GM21717 (cell line): ENCODE measurements around the gene DR1.
A peak's percentile ranks its signal among the peaks of the same experiment; 100 is the strongest.
"Not testable (repeated sequence)": the region's sequence is repeated elsewhere in the genome, so short reads cannot be mapped to it uniquely, and the experiment has no call there.

ENCODE experiments used
- ATAC-seq: cut with Tn5 transposase; IDR thresholded peaks from one replicate; pipeline ENCODE4 v1.9.1; 2021; ENCODE audit warnings: mild to moderate bottlenecking, moderate library complexity; ENCODE audit not compliant: unreplicated experiment

The DR1 gene

GRCh38 chr1:93339171-93339697 lies 6.5 kb upstream of the DR1 start:
- no peak for ATAC-seq

- ATAC-seq: no peak
These were observed 5.6 kb upstream of the DR1 start for GRCh38 chr1:93340090-93340489.

- no peak for ATAC-seq
These were observed 1.2 kb upstream of the DR1 start for GRCh38 chr1:93344484-93344883.

GRCh38 chr1:93344886-93345632 lies 648 bp upstream of the DR1 start:
- no peak for ATAC-seq

GRCh38 chr1:93346421-93346993 lies 800 bp downstream of the DR1 start:
- ATAC-seq: peak; percentile 24

GRCh38 chr1:93347334-93347899 lies 1.7 kb downstream of the DR1 start:
- no peak for ATAC-seq

- no peak for ATAC-seq
These were observed 2.5 kb downstream of the DR1 start for GRCh38 chr1:93348104-93348728.

GRCh38 chr1:93349231-93350135 lies 3.8 kb downstream of the DR1 start:
- no peak for ATAC-seq

GRCh38 chr1:93350322-93350721 lies 4.6 kb downstream of the DR1 start:
- no peak for ATAC-seq

GRCh38 chr1:93350875-93351274 lies 5.2 kb downstream of the DR1 start:
- no peak for ATAC-seq

GRCh38 chr1:93351346-93351745 lies 5.6 kb downstream of the DR1 start:
- not testable (repeated sequence) for ATAC-seq

GRCh38 chr1:93352376-93352775 lies 6.7 kb downstream of the DR1 start:
- no peak for ATAC-seq

- ATAC-seq: no peak
These were observed 7.6 kb downstream of the DR1 start for GRCh38 chr1:93353286-93353685.

GRCh38 chr1:93354749-93355148 lies 9.0 kb downstream of the DR1 start:
- ATAC-seq: no peak

- no peak for ATAC-seq
These were observed 11.5 kb downstream of the DR1 start for GRCh38 chr1:93357242-93357641.

GRCh38 chr1:93358293-93358692 lies 12.6 kb downstream of the DR1 start:
- ATAC-seq: no peak

- ATAC-seq: no peak
These were observed 14.4 kb downstream of the DR1 start for GRCh38 chr1:93360111-93360510.

- no peak for ATAC-seq
These were observed 16.5 kb downstream of the DR1 start for GRCh38 chr1:93362237-93362636.

GRCh38 chr1:93365813-93366212 lies 20.1 kb downstream of the DR1 start:
- ATAC-seq: no peak

GRCh38 chr1:93369734-93370133 lies 24.0 kb downstream of the DR1 start:
- ATAC-seq: no peak
